HG03565 (cell line): ENCODE results near the gene AMBRA1.

ENCODE experiments used
- ATAC-seq: cut with Tn5 transposase; IDR thresholded peaks from one replicate; pipeline ENCODE4 v1.9.1; 2021; ENCODE audit warnings: mild to moderate bottlenecking, moderate library complexity; ENCODE audit not compliant: unreplicated experiment

AMBRA1 gene

GRCh38 chr11:46617134-46617971, 23.5 kb upstream of the AMBRA1 start, which contains the start of the genes ATG13 and HARBI1:
ATG13 (plus strand) TSS chr11:46617553; CDS start chr11:46644292, 26,739 bp downstream.
HARBI1 (minus strand) TSS chr11:46617227; CDS start chr11:46616237, 990 bp downstream.
- ATAC-seq = peak; percentile 90

GRCh38 chr11:46616551-46617133, 22.8 kb upstream of the AMBRA1 start:
- peak; percentile 2 for ATAC-seq

GRCh38 chr11:46615756-46616155, 21.9 kb upstream of the AMBRA1 start:
- ATAC-seq = no peak

- ATAC-seq = no peak
Measured at GRCh38 chr11:46612326-46612725, 18.5 kb upstream of the AMBRA1 start.

GRCh38 chr11:46611526-46612304, 17.9 kb upstream of the AMBRA1 start:
- no peak for ATAC-seq

GRCh38 chr11:46609386-46609785, 15.6 kb upstream of the AMBRA1 start:
- no peak for ATAC-seq

- ATAC-seq = no peak
Measured at GRCh38 chr11:46607516-46607915, 13.7 kb upstream of the AMBRA1 start.

- no peak for ATAC-seq
Measured at GRCh38 chr11:46604796-46605195, 11.0 kb upstream of the AMBRA1 start.

- no peak for ATAC-seq
Measured at GRCh38 chr11:46603704-46604308, 10.0 kb upstream of the AMBRA1 start.

GRCh38 chr11:46601129-46601528, 7.3 kb upstream of the AMBRA1 start:
- no peak for ATAC-seq

- no peak for ATAC-seq
Measured at GRCh38 chr11:46600194-46600960, 6.6 kb upstream of the AMBRA1 start.

GRCh38 chr11:46599340-46600193, 5.7 kb upstream of the AMBRA1 start:
- no peak for ATAC-seq

GRCh38 chr11:46597609-46598219, 3.9 kb upstream of the AMBRA1 start:
- ATAC-seq = no peak

GRCh38 chr11:46597155-46597554, 3.3 kb upstream of the AMBRA1 start:
- ATAC-seq = no peak

GRCh38 chr11:46594785-46595184, 962 bp upstream of the AMBRA1 start:
- ATAC-seq = no peak

- ATAC-seq = no peak
Measured at GRCh38 chr11:46594374-46594700, 514 bp upstream of the AMBRA1 start.

- no peak for ATAC-seq
Measured at GRCh38 chr11:46590740-46591605, 2.9 kb downstream of the AMBRA1 start.

GRCh38 chr11:46588915-46589314, 4.9 kb downstream of the AMBRA1 start:
- no peak for ATAC-seq
